HS-5 (cell line): ENCODE data around the gene MARCHF6.
A peak's percentile ranks its signal among the peaks of the same experiment; 100 is the strongest.
"Not testable (repeated sequence)": the region's sequence is repeated elsewhere in the genome, so short reads cannot be mapped to it uniquely, and the experiment has no call there.

Source experiments
- DNase-seq: peaks from one replicate; pipeline ENCODE4 v3.0.0-alpha.2; 2012; ENCODE audit warnings: low read depth

The MARCHF6 gene

DNA sequence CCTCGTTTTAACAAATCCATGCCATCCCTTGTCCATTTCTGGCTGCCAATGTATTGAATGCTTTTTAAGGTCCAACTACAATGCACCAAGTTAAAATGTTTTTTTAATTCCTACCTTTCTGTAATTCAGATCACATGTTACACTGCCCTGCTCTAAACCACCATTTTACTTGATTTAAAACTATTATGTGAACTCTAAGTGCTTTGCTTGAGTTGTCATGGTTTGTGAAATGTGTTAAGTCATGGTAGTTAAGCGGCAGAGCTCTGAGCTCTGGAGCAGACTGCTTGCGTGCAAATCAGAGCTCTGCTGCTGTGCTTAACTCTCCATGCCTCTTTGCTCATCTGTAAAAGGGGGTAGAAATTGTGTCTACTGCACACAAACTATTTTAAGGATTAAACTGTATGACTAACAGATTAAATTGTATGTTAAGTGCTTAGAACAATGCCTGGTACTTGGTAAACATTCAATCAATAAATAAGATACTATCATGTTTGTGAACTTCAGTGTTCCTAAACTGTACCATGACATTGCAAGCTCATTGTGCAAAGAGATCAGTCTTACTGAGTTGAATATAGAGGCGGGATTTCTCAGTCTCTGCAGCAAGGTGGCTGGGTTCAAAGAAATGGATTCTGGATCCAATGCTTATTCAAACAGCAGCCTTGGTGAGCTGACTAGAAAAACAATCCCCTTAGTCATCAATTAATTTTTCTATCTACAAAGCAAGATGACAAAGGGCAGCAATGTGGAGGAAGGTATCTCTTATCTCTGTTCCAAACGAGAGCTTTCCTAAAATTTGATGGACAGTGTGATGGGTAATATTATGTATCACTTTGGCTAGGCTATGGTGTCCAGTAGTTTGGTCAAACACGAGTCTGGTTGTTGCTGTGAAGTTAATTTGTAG lies 29.7 kb upstream of the MARCHF6 start:
- DNase-seq: no peak

DNA sequence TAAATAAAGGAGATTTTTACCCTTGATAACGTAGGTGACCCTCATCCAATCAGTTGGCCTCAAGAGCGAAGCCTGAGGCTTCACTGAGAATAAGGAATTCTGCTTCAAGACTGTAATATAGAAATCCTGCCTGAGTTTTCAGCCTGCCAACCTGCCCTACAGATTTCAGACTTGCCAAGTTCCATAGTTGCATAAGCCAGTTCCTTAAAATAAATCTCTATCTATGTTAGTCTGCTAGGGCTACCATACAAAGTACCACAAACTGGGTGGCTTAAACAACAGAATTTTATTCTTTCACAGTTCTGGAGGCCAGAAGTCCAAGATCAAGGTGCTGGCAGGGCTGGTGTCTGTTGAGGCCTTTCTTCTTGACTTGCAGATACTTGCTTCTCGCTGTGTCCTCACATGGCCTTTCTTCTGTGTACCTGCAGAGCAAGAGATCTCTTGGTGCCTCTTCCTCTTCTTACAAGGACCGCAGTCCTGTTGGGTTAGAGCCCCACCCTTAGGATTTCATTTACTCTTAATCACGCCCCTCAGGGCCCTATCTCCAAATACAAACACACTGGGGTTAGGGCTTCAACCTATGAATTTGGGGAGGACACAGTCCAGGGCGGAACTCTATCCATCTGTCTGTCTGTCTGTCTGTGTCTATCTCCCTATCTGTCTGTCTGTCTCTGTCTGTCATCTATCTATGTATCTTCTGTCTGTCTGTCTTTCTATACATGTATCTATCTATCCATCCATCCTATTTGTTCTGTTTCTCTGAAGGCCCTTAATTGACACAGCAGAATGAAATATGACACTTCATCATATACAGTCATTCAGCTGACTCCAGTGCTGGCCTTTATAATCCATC lies 28.8 kb upstream of the MARCHF6 start:
- no peak for DNase-seq

DNA sequence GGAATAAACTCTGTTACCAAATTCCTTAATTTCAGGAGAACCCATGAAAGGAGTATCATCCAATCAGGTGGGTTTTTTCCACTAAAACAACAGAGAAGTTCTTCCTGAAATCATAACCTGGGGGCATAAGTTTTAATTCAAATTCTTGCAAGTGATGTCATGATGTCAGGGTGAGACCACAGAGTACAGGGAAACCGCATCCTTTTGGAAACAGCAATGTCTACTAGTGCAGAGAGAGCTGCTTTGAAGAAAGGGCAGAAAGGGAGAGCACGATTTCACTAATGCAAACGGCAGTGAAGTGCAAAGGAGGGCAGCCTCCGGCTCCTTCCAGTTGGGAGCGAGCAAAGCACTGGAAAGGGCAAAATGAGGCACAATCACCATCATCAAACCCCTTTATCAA lies 25.2 kb upstream of the MARCHF6 start:
- DNase-seq: no peak

- DNase-seq: no peak
Measured at GRCh38 chr5:10329446-10329819, 24.1 kb upstream of the MARCHF6 start.

DNA sequence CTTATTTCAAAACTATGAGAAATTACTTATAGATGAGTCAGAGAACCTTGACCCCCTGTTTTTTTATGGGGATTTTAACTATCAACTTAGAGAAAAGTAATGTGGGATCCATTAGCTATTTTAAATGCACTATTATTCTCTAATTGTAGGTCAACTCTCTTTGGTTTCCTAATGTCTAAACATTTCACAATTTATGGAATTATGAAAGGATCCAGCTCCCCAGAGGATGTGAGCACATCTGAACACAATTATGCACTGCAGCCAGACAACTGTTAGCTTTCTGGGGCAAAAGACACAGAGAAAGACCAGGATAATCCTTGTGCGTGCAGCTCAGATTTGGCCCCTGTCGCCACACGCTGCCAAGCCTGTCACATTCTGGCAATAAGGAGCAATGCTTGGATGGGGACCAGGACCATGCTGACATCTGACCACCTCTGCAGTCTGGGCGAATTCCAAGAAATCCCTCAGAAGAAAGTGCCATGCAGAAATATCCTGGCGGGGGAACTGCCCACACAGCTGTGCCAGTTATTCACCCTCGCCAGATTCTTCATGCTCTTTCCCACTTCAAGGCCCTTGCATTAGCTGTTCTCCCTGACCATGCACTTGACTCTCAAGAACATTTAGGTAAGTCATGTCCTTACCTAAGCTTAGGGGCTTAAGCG lies 23.5 kb upstream of the MARCHF6 start:
- peak; percentile 61 for DNase-seq

GRCh38 chr5:10330511-10331230 lies 22.8 kb upstream of the MARCHF6 start:
- no peak for DNase-seq

DNA sequence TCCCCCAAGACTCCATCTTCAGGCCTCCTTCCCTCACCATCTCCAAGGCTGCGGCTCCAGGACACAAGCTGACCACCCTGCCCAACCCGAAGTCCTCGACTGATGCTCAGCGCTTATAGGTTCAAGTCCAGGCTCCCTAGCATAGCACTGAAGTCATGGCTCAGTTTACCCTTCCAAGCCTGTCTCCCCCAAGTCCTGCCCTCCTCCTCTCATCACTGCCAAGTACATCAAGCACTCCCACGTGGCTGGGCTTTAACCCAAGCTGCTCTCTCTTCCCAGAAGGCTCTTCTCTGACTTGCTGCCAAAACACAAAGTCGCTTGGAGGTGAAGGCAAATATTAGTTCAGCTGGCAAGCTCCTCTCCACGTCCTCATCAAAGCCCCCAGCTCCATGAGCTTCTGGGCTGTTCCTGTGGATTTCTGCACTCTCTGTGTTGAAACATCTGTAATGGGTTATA lies 22.1 kb upstream of the MARCHF6 start:
- no peak for DNase-seq

GRCh38 chr5:10332301-10332700 lies 21.2 kb upstream of the MARCHF6 start:
- DNase-seq: no peak

DNA sequence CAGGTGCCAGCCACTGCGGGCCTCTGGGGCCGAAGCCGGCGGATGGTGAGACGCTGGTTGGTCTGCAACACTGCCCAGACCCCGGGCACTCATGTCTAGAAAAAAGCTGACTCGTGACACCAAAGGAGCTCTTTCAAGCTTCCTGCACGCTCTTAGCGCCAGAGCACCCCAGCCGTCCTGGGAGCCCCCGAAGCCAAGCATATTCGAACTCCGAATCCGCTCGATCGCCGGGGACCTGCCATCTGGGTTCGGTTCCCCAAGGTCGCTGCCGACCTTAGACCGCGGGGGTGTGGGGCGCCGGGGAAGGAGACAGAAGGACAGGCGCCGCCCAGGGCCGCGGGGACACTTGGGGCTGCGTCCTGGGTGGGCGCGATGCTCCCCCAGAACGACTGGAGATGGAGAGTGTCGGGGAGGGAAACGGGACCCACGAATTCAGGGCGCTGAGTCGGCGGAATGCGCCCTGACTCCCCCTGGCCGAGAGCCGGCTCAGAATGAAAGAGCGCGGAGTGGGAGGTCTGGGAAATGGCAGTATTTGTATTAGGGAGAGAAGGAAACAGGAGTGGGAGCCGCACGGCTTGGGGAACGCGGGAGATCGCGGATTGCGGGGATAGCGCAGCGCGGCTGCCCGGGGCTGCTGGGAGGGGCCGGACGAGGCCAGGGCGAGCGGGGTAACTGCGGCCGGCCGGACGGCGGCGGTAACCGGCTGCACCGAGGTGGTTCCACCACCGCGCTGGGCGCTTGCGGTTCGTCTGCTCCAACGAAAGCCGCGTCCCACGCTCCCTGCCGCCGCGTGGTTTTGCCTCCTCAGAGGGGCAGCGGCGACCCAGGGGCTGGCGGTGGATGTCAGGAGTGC lies 20.1 kb upstream of the MARCHF6 start:
- DNase-seq: no peak

DNA sequence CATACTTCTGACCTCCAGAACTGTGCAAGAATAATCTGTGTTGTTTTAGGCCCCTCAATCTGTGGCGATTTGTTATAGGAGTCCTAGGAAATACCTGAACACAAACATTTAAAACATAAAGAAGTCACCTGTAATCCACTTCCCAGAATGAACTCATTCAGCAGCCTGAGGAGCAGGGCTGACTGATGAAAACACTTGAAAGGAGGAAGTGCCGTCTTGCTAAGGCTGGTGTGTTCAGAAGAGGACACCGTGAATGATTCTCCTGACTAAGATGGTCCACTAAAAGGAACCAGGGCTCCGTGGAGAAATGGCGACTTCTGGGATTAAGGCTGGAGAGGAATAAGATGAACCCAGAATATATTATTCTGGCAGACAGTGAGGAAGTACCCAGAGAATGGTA lies 18.7 kb upstream of the MARCHF6 start:
- DNase-seq: no peak

GRCh38 chr5:10335711-10336470 lies 17.6 kb upstream of the MARCHF6 start:
- no peak for DNase-seq

GRCh38 chr5:10337107-10337506 lies 16.4 kb upstream of the MARCHF6 start:
- no peak for DNase-seq

DNA sequence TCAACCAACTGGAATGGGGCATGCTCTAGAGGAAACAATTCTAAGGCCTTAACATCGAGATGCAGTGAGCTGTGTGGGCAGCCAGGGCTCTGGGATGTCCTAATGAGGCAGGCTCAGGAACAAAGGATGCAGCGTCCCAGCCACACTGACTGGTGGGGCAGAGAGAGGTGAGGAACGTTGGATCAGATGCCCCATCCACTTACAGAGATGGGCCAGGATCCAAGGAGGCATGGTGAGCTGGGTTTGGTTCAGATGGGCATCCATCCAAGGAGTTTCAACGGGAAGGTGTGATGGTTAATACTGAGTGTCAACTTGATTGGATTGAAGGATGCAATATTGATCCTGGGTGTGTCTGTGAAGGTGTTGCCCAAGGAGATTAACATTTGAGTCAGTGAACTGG lies 15.5 kb upstream of the MARCHF6 start:
- no peak for DNase-seq

DNA sequence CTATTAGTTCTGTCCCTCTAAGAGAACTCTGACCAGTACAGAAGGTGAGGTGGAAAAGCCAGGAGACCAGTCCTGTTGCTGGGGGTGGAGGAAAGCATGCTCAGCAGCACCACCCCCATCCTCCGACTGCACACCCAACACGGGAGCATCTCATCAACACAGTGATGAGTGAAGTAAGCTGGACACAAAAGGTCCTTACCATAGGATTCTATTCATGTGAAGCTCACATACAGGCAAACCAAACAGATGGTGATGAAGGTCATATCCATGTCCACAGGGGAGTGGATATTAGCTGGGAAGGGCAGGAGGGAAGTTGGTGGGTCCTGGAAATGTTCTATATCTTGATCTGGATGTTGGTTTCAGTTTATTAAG lies 14.8 kb upstream of the MARCHF6 start:
- DNase-seq: no peak

GRCh38 chr5:10339058-10339811 lies 14.3 kb upstream of the MARCHF6 start:
- no peak for DNase-seq

- DNase-seq: no peak
Measured at GRCh38 chr5:10339958-10340357, 13.5 kb upstream of the MARCHF6 start.

DNA sequence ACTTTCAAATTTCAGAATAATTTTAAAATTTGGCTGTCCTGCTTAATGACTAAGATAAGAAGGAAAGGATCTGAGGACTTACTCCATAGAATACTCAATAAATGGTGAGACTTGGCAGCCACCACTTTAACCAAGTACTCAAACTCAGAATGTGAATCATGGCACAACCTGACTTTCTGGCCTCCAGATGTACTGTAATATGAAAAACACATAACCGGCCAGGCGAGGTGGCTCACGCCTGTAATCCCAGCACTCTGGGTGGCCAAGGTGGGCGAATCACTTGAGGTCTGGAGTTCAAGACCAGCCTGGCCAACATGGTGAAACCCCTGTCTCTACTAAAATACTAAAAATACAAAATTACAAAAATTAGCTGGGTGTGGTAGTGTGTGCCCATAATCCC lies 10.0 kb upstream of the MARCHF6 start:
- DNase-seq: no peak

GRCh38 chr5:10344461-10345106 lies 8.9 kb upstream of the MARCHF6 start:
- not testable (repeated sequence) for DNase-seq

DNA sequence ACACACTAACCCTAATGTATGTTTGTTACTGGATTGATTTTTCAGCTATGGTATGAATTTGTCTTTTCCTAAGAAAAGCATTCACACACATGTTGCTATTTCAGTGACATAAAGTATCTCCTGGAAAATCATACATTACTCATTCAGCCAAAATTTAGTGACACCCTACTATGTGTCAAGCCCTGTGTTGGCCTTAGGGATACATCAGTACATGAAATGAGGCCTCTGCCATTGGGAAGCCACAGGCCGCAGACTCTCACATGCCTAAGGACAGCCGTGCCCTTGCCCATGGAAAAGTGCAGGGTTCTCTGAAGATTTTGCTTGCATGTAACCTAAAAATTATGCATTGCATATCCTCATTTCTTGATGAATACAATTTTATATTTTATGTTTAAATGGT lies 5.2 kb upstream of the MARCHF6 start:
- no peak for DNase-seq
